ENCODE measurements around the gene NCL. TPM values are rescaled to one million over a fixed set of nuclear protein-coding genes. Genes with fewer than 3 reads are reported as not detected.

Gene NCL
- total RNA-seq, 1 experiment from 2014 or later = 608 TPM

- intact Hi-C loops (cut with micrococcal nuclease; ENCODE audit: unreplicated experiment) = no loop called here
- Histone ChIP-seq H3K4me1 (no peaks in the 10 kb centered on the region), H3K4me3 (ENCODE audit: low read depth, low read length) (no peak overlapping the region), H3K9me3 (no peaks in the 10 kb centered on the region), H3K36me3 (ENCODE audit: control insufficient read depth, insufficient read depth, low read length) (no peaks in the 10 kb centered on the region), H3K27me3 (replicated peaks; ENCODE audit: control insufficient read depth, insufficient read depth, low read length) (no peaks in the 10 kb centered on the region)
- Mint-ChIP-seq H3K4me1 (ENCODE audit: low read depth, unreplicated experiment) (no peaks in the 10 kb centered on the region), H3K4me3 (ENCODE audit: unreplicated experiment) (no peak overlapping the region), H3K27ac (ENCODE audit: unreplicated experiment) (no peak overlapping the region), H3K36me3 (ENCODE audit: insufficient read depth, unreplicated experiment) (no peaks in the 10 kb centered on the region), H3K27me3 (ENCODE audit: insufficient read depth, unreplicated experiment) (peaks cover 2% of the 10 kb centered on the region), H3K9me3 (ENCODE audit: unreplicated experiment) (no peaks in the 10 kb centered on the region)
- POLR2A ChIA-PET = no interaction called here
- BruUV-seq (replicated peaks) = no TSS peak
- TF ChIP-seq CTCF (IDR thresholded peaks at IDR 0.05; ENCODE audit: insufficient read depth in 1 of 2, low read depth in 1 of 2, low read length in 1 of 2, severe bottlenecking in 1 of 2, unreplicated experiment in 1 of 2) = no peak
- no peak for DNase-seq
- CTCF ChIA-PET = no interaction called here
Measured at GRCh38 chr2:231472816-231473215, 8.5 kb upstream of the NCL start.

- ChIA-PET POLR2A (no interaction called here), CTCF (no interaction called here)
- no peak overlapping the region for H3K4me3 Mint-ChIP-seq (ENCODE audit: unreplicated experiment)
- H3K4me3 ChIP-seq (ENCODE audit: low read depth, low read length) = no peak overlapping the region
- no peaks in the 10 kb centered on the region for H3K27me3 ChIP-seq (replicated peaks; ENCODE audit: control insufficient read depth, insufficient read depth, low read length)
- H3K27ac Mint-ChIP-seq (ENCODE audit: unreplicated experiment) = no peak overlapping the region
- H3K36me3 ChIP-seq (ENCODE audit: control insufficient read depth, insufficient read depth, low read length) = no peaks in the 10 kb centered on the region
- no TSS peak for BruUV-seq (replicated peaks)
- H3K9me3 ChIP-seq = no peaks in the 10 kb centered on the region
- no peak for TF ChIP-seq CTCF (IDR thresholded peaks at IDR 0.05; ENCODE audit: insufficient read depth in 1 of 2, low read depth in 1 of 2, low read length in 1 of 2, severe bottlenecking in 1 of 2, unreplicated experiment in 1 of 2)
- no peaks in the 10 kb centered on the region for H3K9me3 Mint-ChIP-seq (ENCODE audit: unreplicated experiment)
- H3K4me1 ChIP-seq = no peaks in the 10 kb centered on the region
- no peaks in the 10 kb centered on the region for H3K36me3 Mint-ChIP-seq (ENCODE audit: insufficient read depth, unreplicated experiment)
- intact Hi-C loops (cut with micrococcal nuclease; ENCODE audit: unreplicated experiment) = no loop called here
- no peaks in the 10 kb centered on the region for H3K4me1 Mint-ChIP-seq (ENCODE audit: low read depth, unreplicated experiment)
- no peak for DNase-seq
- peaks cover 2% of the 10 kb centered on the region for H3K27me3 Mint-ChIP-seq (ENCODE audit: insufficient read depth, unreplicated experiment)
Measured at GRCh38 chr2:231470246-231470900, 6.1 kb upstream of the NCL start.

- Mint-ChIP-seq H3K27ac (ENCODE audit: unreplicated experiment) (no peak overlapping the region), H3K4me3 (ENCODE audit: unreplicated experiment) (no peak overlapping the region), H3K27me3 (ENCODE audit: insufficient read depth, unreplicated experiment) (peaks cover 2% of the 10 kb centered on the region), H3K36me3 (ENCODE audit: insufficient read depth, unreplicated experiment) (peaks cover under 1% of the 10 kb centered on the region), H3K4me1 (ENCODE audit: low read depth, unreplicated experiment) (no peaks in the 10 kb centered on the region), H3K9me3 (ENCODE audit: unreplicated experiment) (no peaks in the 10 kb centered on the region)
- no TSS peak for BruUV-seq (replicated peaks)
- TF ChIP-seq CTCF (IDR thresholded peaks at IDR 0.05; ENCODE audit: insufficient read depth in 1 of 2, low read depth in 1 of 2, low read length in 1 of 2, severe bottlenecking in 1 of 2, unreplicated experiment in 1 of 2) = no peak
- intact Hi-C loops (cut with micrococcal nuclease; ENCODE audit: unreplicated experiment) = no loop called here
- Histone ChIP-seq H3K9me3 (no peaks in the 10 kb centered on the region), H3K4me3 (ENCODE audit: low read depth, low read length) (no peak overlapping the region), H3K36me3 (ENCODE audit: control insufficient read depth, insufficient read depth, low read length) (no peaks in the 10 kb centered on the region), H3K4me1 (no peaks in the 10 kb centered on the region), H3K27me3 (replicated peaks; ENCODE audit: control insufficient read depth, insufficient read depth, low read length) (no peaks in the 10 kb centered on the region)
- POLR2A ChIA-PET = no interaction called here
- no peak for DNase-seq
- CTCF ChIA-PET = no interaction called here
Measured at GRCh38 chr2:231469583-231469950, 5.3 kb upstream of the NCL start.
